ENCODE results near the gene LPCAT4. TPM values are rescaled to one million over a fixed set of nuclear protein-coding genes. Genes with fewer than 3 reads are reported as not detected.

The LPCAT4 gene
- polyA plus RNA-seq, 1 of the 3 experiments (the other 2 are of a cell fraction) = 88.4 TPM

DNA sequence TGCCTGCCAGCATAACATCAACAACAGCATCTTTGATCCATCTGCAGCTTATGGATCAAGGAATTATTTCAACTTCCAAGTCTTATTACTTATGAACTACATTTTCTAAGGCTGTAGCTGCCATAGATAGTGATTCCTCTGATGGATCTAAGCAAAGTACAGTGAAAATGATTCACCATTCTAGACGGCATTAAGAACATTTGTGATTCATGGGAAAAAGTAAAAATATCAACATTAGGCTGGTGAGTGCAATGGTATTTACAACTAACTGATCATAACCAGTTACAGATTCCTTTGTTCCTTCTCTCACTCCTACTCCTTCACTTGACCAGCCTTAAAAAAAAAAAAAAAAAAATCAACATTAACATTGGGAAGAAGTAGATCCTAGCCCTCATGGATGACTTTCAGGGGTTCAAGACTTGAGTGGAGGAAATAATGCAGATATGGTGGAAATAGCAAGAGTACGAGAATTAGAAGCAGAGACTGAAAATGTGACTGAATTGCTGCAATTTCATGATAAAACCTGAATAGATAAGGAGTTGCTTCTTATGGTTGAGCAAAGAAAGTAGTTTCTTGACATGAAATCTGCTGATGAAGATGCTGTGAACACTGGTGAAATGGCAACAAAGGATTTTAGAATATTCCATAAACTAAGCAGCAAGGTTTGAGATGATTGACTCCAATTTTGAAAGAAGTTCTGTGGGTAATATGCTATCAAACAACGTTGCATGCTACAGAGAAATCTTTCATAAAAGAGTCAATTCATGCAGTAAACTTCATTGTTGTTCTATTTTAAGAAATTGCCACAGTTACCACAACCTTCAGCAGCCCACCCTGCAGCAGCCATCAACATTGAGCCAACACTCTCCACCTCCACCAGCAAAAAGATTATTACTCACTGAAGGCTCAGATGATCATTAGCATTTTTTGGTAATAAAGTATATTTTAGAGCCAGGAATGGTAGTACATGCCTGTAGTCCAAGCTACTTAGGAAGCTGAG, 52.2 kb downstream of the LPCAT4 start:
- H3K9ac ChIP-seq = no peak overlapping the region
- H4K20me1 ChIP-seq (ENCODE audit: insufficient read depth) = no peaks in the 10 kb centered on the region
- no peaks in the 10 kb centered on the region for H3K27me3 ChIP-seq (ENCODE audit: insufficient read depth)
- H3F3A ChIP-seq (replicated peaks; ENCODE audit: insufficient read depth) = peaks cover 7% of the 10 kb centered on the region
- H3K4me1 ChIP-seq (ENCODE audit: control insufficient read depth in 1 of 2, insufficient read depth in 2 of 2, low read depth in 1 of 2, low read length in 1 of 2) = no peaks in the 10 kb centered on the region; a peak in 1 of 4 replicates
- ChIA-PET POLR2A (interaction anchor here (1.4 kb wide), 1 partner anchor 23 kb away, joined by 3 read pairs; the partner anchor contains the start of gene SLC12A6), CTCF (interaction anchor here (1.5 kb wide), 1 partner anchor 28 kb away, joined by 5 read pairs; the partner anchor contains the start of genes NOP10 and NUTM1)
- TF ChIP-seq FOSL2 (IDR thresholded peaks at IDR 0.05; ENCODE audit: borderline replicate concordance, low read depth) = no peak
- TF ChIP-seq GATA2 (CRISPR knock-in tag; IDR thresholded peaks at IDR 0.05) = no peak
- TF ChIP-seq, protein P1, sequence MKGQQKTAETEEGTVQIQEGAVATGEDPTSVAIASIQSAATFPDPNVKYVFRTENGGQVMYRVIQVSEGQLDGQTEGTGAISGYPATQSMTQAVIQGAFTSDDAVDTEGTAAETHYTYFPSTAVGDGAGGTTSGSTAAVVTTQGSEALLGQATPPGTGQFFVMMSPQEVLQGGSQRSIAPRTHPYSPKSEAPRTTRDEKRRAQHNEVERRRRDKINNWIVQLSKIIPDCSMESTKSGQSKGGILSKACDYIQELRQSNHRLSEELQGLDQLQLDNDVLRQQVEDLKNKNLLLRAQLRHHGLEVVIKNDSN (IDR thresholded peaks at IDR 0.05; ENCODE audit: borderline replicate concordance, low read depth) = no peak
- no peak for TF ChIP-seq GABPA (IDR thresholded peaks at IDR 0.05; ENCODE audit: low read depth)
- TF ChIP-seq FOXM1 (IDR thresholded peaks at IDR 0.05; ENCODE audit: low read depth) = no peak
- no peak for TF ChIP-seq ELF1 (IDR thresholded peaks at IDR 0.05)
- TF ChIP-seq TCF12 (IDR thresholded peaks at IDR 0.05) = no peak
- TF ChIP-seq TEAD4 (IDR thresholded peaks at IDR 0.05; ENCODE audit: borderline replicate concordance, insufficient read depth) = no peak
- no peak for TF ChIP-seq RXRA (IDR thresholded peaks at IDR 0.05; ENCODE audit: borderline replicate concordance, low read depth)
- TF ChIP-seq, protein P2, sequence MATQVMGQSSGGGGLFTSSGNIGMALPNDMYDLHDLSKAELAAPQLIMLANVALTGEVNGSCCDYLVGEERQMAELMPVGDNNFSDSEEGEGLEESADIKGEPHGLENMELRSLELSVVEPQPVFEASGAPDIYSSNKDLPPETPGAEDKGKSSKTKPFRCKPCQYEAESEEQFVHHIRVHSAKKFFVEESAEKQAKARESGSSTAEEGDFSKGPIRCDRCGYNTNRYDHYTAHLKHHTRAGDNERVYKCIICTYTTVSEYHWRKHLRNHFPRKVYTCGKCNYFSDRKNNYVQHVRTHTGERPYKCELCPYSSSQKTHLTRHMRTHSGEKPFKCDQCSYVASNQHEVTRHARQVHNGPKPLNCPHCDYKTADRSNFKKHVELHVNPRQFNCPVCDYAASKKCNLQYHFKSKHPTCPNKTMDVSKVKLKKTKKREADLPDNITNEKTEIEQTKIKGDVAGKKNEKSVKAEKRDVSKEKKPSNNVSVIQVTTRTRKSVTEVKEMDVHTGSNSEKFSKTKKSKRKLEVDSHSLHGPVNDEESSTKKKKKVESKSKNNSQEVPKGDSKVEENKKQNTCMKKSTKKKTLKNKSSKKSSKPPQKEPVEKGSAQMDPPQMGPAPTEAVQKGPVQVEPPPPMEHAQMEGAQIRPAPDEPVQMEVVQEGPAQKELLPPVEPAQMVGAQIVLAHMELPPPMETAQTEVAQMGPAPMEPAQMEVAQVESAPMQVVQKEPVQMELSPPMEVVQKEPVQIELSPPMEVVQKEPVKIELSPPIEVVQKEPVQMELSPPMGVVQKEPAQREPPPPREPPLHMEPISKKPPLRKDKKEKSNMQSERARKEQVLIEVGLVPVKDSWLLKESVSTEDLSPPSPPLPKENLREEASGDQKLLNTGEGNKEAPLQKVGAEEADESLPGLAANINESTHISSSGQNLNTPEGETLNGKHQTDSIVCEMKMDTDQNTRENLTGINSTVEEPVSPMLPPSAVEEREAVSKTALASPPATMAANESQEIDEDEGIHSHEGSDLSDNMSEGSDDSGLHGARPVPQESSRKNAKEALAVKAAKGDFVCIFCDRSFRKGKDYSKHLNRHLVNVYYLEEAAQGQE (IDR thresholded peaks at IDR 0.05; ENCODE audit: low read depth, low read length) = no peak
- TF ChIP-seq, protein P3, sequence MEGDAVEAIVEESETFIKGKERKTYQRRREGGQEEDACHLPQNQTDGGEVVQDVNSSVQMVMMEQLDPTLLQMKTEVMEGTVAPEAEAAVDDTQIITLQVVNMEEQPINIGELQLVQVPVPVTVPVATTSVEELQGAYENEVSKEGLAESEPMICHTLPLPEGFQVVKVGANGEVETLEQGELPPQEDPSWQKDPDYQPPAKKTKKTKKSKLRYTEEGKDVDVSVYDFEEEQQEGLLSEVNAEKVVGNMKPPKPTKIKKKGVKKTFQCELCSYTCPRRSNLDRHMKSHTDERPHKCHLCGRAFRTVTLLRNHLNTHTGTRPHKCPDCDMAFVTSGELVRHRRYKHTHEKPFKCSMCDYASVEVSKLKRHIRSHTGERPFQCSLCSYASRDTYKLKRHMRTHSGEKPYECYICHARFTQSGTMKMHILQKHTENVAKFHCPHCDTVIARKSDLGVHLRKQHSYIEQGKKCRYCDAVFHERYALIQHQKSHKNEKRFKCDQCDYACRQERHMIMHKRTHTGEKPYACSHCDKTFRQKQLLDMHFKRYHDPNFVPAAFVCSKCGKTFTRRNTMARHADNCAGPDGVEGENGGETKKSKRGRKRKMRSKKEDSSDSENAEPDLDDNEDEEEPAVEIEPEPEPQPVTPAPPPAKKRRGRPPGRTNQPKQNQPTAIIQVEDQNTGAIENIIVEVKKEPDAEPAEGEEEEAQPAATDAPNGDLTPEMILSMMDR (IDR thresholded peaks at IDR 0.05) = no peak
- no peak for TF ChIP-seq RCOR1 (IDR thresholded peaks at IDR 0.05; ENCODE audit: low read length)
- no peak for TF ChIP-seq JUND (IDR thresholded peaks at IDR 0.05)
- TF ChIP-seq NRF1 (IDR thresholded peaks at IDR 0.05; ENCODE audit: low read depth, low read length) = no peak
- H3K36me3 ChIP-seq (replicated peaks in 1 of 2; ENCODE audit: control insufficient read depth in 1 of 2, insufficient read depth in 2 of 2, low read length in 1 of 2) = no peaks in the 10 kb centered on the region
- H3K9me3 ChIP-seq = no peaks in the 10 kb centered on the region
- WGBS (ENCODE audit: low lambda C conversion rate) = 63% methylated on average over 3 of the region's 3 CpGs
- DNase-seq = no peak
- no peaks in the 10 kb centered on the region for H3K79me2 ChIP-seq (ENCODE audit: insufficient read depth)
- no peak overlapping the region for H3K4me3 ChIP-seq (ENCODE audit: low read depth in 2 of 2, low read length in 1 of 2)
- H3K27ac ChIP-seq (ENCODE audit: low read depth in 2 of 2, low read length in 1 of 2) = no peak overlapping the region
- no peak overlapping the region for H2AFZ ChIP-seq (ENCODE audit: low read depth)
- H3K4me2 ChIP-seq = no peak overlapping the region
- no peaks in the 10 kb centered on the region for H3K9me2 ChIP-seq

Data from SK-N-SH (cell line).